Prostate gland (tissue), 2 donors: ENCODE data around the gene PPP1R14B.

Experiments
- CTCF ChIP-seq, 4 experiments: fragments of 200-600 bp in 2 of 4; fragments of 450-650 bp in 2 of 4; sonication (generic) in 2 of 4; IDR thresholded peaks; 1 replicate in 3 of 4; 2 replicates in 1 of 4; pipeline ENCODE4 v1.5.1; 2016 to 2019; ENCODE audit warnings: antibody characterized with exemption in 4 of 4, mild to moderate bottlenecking in 2 of 4, moderate library complexity in 2 of 4
- POLR2A ChIP-seq: fragments of 450-650 bp; IDR thresholded peaks from one replicate; pipeline ENCODE4 v1.6.1; 2016; ENCODE audit warnings: antibody characterized with exemption, mild to moderate bottlenecking
- POLR2AphosphoS5 ChIP-seq: sonication (generic); formaldehyde crosslinking; IDR thresholded peaks from one replicate; pipeline ENCODE4 v1.6.1; 2017; ENCODE audit warnings: antibody characterized with exemption

GRCh38 chr11:64268893-64269539, 22.3 kb upstream of the PPP1R14B start:
- TF ChIP-seq CTCF (IDR thresholded peaks at IDR 0.05) = no peak
- no peak for TF ChIP-seq POLR2A
- no peak for TF ChIP-seq POLR2AphosphoS5
